Caco-2 (cell line): ENCODE results near the gene KRT25. TPM values are rescaled to one million over a fixed set of nuclear protein-coding genes. Genes with fewer than 3 reads are reported as not detected.
"Not testable (repeated sequence)": the region's sequence is repeated elsewhere in the genome, so short reads cannot be mapped to it uniquely, and the experiment has no call there.

ENCODE experiments used
- BruUV-seq: library from RNA; stranded (reverse); fragments of 400-500 nt; replicated peaks from 2 replicates; lab custom pipeline; 2021; lab: Mats Ljungman, UMichigan
- CTCF ChIA-PET: fragments of 300-600 bp; sonication (Branson Sonifier 250); formaldehyde crosslinking; loops from one replicate; lab custom pipeline; 2022; ENCODE audit warnings: antibody characterized with exemption; lab: Charles Lee
- POLR2A ChIA-PET: fragments of 300-600 bp; sonication (Branson Sonifier 250); formaldehyde crosslinking; loops from one replicate; lab custom pipeline; 2022; ENCODE audit warnings: antibody characterized with exemption; lab: Charles Lee
- DNase-seq, 2 experiments: peaks; one replicate each; pipeline versions ENCODE4 v3.0.0 to v3.0.0-alpha.2; 2020 to 2022
- H3K27me3 ChIP-seq: replicated peaks from 2 replicates; pipeline ENCODE4 v1.6.0; 2011; ENCODE audit warnings: low read length; ENCODE audit not compliant: control insufficient read depth, insufficient read depth
- H3K36me3 ChIP-seq: 2 replicates; pipeline ENCODE4 v1.5.1; 2011; ENCODE audit warnings: low read length; ENCODE audit not compliant: control insufficient read depth, insufficient read depth
- H3K4me1 ChIP-seq: fragments of 250-450 bp; sonication (Bioruptor Pico); 2 replicates; pipeline ENCODE4 v1.5.1; 2020; ENCODE audit warnings: mild to moderate bottlenecking
- H3K4me3 ChIP-seq: 2 replicates; pipeline ENCODE4 v1.5.1; 2011; ENCODE audit warnings: low read depth, mild to moderate bottlenecking, control low read depth, low read length
- H3K9me3 ChIP-seq: fragments of 250-450 bp; sonication (Bioruptor Pico); 2 replicates; pipeline ENCODE4 v1.5.1; 2020; ENCODE audit warnings: mild to moderate bottlenecking, moderate library complexity
- H3K27ac Mint-ChIP-seq: one replicate; pipeline ENCODE4 v1.8.0; 2022; ENCODE audit warnings: mixed read lengths; ENCODE audit not compliant: unreplicated experiment
- H3K27me3 Mint-ChIP-seq: one replicate; pipeline ENCODE4 v1.8.0; 2022; ENCODE audit warnings: mixed read lengths; ENCODE audit not compliant: insufficient read depth, unreplicated experiment
- H3K36me3 Mint-ChIP-seq: one replicate; pipeline ENCODE4 v1.8.0; 2022; ENCODE audit warnings: mild to moderate bottlenecking, mixed read lengths; ENCODE audit not compliant: insufficient read depth, unreplicated experiment
- H3K4me1 Mint-ChIP-seq: one replicate; pipeline ENCODE4 v1.8.0; 2022; ENCODE audit warnings: low read depth, mixed read lengths; ENCODE audit not compliant: unreplicated experiment
- H3K4me3 Mint-ChIP-seq: one replicate; pipeline ENCODE4 v1.8.0; 2022; ENCODE audit warnings: mild to moderate bottlenecking, moderate library complexity, mixed read lengths; ENCODE audit not compliant: unreplicated experiment
- H3K9me3 Mint-ChIP-seq: one replicate; pipeline ENCODE4 v1.8.0; 2022; ENCODE audit warnings: mixed read lengths; ENCODE audit not compliant: unreplicated experiment
- intact Hi-C: fragments of 100-400 bp; cut with micrococcal nuclease; formaldehyde crosslinking; loops from one replicate; pipeline ENCODE4 v1.10.0; 2022; ENCODE audit not compliant: unreplicated experiment
- total RNA-seq: library from RNA; stranded (reverse); gene quantifications from 2 replicates; pipeline ENCODE4 v1.2.3, GENCODE V29; 2022
- TF ChIP-seq, protein P1 (sequence below), 2 experiments: fragments of 200-600 bp in 1 of 2; IDR thresholded peaks; 1 replicate in 1 of 2; 2 replicates in 1 of 2; pipeline versions ENCODE4 v1.5.1 to v1.8.0; 2011 to 2022; ENCODE audit warnings: antibody characterized with exemption in 1 of 2, control low read depth in 1 of 2, inconsistent platforms in 1 of 2, low read depth in 1 of 2, low read length in 1 of 2, mild to moderate bottlenecking in 1 of 2, moderate library complexity in 1 of 2; ENCODE audit not compliant: insufficient read depth in 1 of 2, severe bottlenecking in 1 of 2, unreplicated experiment in 1 of 2

The KRT25 gene
- total RNA-seq, 1 experiment from 2014 or later, result not detected

DNA sequence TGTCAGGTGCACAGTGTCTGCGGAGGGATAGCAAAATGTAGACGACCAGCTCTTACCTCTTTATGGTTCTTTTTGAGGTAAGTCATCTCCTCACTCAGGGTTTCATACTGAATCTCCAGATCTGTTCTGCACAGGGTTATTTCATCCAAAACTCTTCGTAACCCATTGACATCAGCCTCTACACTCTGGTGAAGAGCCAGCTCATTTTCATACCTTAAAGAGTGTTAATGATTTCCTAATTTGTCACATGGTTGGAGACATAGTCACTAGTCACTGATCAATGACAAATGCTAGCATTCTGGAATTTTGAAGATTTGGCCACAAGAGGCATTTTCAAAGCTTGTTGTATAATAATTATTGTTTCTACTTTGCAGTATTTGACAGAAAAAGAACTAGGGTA is 1.3 kb downstream of the KRT25 start:
- Histone ChIP-seq H3K36me3 (no peaks in the 10 kb centered on the region), H3K27me3 (no peaks in the 10 kb centered on the region), H3K9me3 (peaks cover 4% of the 10 kb centered on the region), H3K4me1 (no peaks in the 10 kb centered on the region), H3K4me3 (no peak overlapping the region)
- no TSS peak for BruUV-seq
- no peak for DNase-seq
- POLR2A ChIA-PET, result interaction anchor here (0.6 kb wide), 1 partner anchor 775 kb away, joined by 3 read pairs; the partner anchor contains the start of gene KRT19
- Mint-ChIP-seq H3K27ac (no peak overlapping the region), H3K4me1 (no peaks in the 10 kb centered on the region), H3K9me3 (peaks cover 15% of the 10 kb centered on the region), H3K4me3 (no peak overlapping the region), H3K36me3 (no peaks in the 10 kb centered on the region), H3K27me3 (peaks cover 12% of the 10 kb centered on the region)
- TF ChIP-seq, protein P1, sequence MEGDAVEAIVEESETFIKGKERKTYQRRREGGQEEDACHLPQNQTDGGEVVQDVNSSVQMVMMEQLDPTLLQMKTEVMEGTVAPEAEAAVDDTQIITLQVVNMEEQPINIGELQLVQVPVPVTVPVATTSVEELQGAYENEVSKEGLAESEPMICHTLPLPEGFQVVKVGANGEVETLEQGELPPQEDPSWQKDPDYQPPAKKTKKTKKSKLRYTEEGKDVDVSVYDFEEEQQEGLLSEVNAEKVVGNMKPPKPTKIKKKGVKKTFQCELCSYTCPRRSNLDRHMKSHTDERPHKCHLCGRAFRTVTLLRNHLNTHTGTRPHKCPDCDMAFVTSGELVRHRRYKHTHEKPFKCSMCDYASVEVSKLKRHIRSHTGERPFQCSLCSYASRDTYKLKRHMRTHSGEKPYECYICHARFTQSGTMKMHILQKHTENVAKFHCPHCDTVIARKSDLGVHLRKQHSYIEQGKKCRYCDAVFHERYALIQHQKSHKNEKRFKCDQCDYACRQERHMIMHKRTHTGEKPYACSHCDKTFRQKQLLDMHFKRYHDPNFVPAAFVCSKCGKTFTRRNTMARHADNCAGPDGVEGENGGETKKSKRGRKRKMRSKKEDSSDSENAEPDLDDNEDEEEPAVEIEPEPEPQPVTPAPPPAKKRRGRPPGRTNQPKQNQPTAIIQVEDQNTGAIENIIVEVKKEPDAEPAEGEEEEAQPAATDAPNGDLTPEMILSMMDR (IDR thresholded peaks at IDR 0.05; ENCODE audit: insufficient read depth in 1 of 2, low read depth in 1 of 2, low read length in 1 of 2, severe bottlenecking in 1 of 2, unreplicated experiment in 1 of 2), result no peak
- intact Hi-C loops, result no loop called here
- CTCF ChIA-PET, result interaction anchor here (0.6 kb wide), 1 partner anchor 87 kb away, joined by 9 read pairs; no protein-coding TSS in a partner anchor

DNA sequence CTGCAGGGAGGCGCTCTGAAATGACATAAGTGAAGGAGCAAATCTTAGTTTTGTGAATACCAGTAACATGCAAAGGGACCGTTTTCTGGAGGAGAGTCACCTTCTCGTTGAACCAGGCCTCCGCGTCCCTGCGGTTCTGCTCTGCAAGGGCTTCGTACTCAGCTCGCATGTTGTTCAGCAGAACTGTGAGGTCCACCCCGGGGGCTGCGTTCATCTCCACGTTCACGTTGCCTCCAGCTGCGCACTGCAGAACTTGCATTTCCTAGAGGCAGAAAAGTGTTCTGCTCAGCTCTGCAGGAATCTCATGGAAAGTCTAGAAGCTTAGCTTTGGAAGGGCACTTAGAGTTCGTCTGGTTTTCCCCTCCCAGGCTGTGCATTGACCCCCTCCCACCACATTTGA is 4.1 kb downstream of the KRT25 start:
- no TSS peak for BruUV-seq
- H3K4me1 Mint-ChIP-seq, result no peaks in the 10 kb centered on the region
- ChIA-PET POLR2A (no interaction called here), CTCF (no interaction called here)
- no peaks in the 10 kb centered on the region for H3K36me3 Mint-ChIP-seq
- no peaks in the 10 kb centered on the region for H3K27me3 ChIP-seq
- H3K4me3 ChIP-seq, result no peak overlapping the region
- H3K9me3 ChIP-seq, result no peaks in the 10 kb centered on the region
- H3K4me1 ChIP-seq, result no peaks in the 10 kb centered on the region
- H3K4me3 Mint-ChIP-seq, result no peak overlapping the region
- no peaks in the 10 kb centered on the region for H3K9me3 Mint-ChIP-seq
- no peaks in the 10 kb centered on the region for H3K36me3 ChIP-seq
- peaks cover 8% of the 10 kb centered on the region for H3K27me3 Mint-ChIP-seq
- intact Hi-C loops, result no loop called here
- TF ChIP-seq, protein P1 (IDR thresholded peaks at IDR 0.05; ENCODE audit: insufficient read depth in 1 of 2, low read depth in 1 of 2, low read length in 1 of 2, severe bottlenecking in 1 of 2, unreplicated experiment in 1 of 2), result no peak
- H3K27ac Mint-ChIP-seq, result no peak overlapping the region
- DNase-seq, result no peak

DNA sequence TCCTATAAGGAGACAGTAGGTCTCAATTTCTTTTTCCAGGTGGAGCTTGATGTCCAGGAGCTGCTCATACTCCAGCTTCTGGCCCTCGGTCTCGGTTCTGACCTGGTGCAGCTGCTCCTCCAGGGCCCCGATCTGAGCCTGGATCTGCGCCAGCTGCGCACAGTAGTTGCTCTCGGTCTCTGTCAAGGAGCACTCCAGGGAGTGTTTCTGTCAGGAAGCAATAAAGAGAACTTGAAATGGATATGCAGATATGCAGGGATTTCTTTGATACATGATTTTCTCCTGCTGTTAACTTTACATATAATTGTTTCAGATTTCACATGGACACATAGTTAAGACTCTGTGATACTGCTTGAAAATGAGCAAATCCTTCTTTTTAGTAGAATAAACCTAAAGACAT is 4.7 kb downstream of the KRT25 start:
- intact Hi-C loops, result no loop called here
- Mint-ChIP-seq H3K27me3 (peaks cover 11% of the 10 kb centered on the region), H3K36me3 (no peaks in the 10 kb centered on the region), H3K4me3 (no peak overlapping the region), H3K9me3 (no peaks in the 10 kb centered on the region), H3K27ac (no peak overlapping the region), H3K4me1 (no peaks in the 10 kb centered on the region)
- Histone ChIP-seq H3K36me3 (no peaks in the 10 kb centered on the region), H3K4me3 (no peak overlapping the region), H3K4me1 (no peaks in the 10 kb centered on the region), H3K27me3 (no peaks in the 10 kb centered on the region), H3K9me3 (no peaks in the 10 kb centered on the region)
- ChIA-PET POLR2A (no interaction called here), CTCF (interaction anchor here (0.7 kb wide), 1 partner anchor 445 kb away, joined by 4 read pairs; no protein-coding TSS in a partner anchor)
- TF ChIP-seq, protein P1 (IDR thresholded peaks at IDR 0.05; ENCODE audit: insufficient read depth in 1 of 2, low read depth in 1 of 2, low read length in 1 of 2, severe bottlenecking in 1 of 2, unreplicated experiment in 1 of 2), result no peak
- BruUV-seq, result no TSS peak
- DNase-seq, result no peak

DNA sequence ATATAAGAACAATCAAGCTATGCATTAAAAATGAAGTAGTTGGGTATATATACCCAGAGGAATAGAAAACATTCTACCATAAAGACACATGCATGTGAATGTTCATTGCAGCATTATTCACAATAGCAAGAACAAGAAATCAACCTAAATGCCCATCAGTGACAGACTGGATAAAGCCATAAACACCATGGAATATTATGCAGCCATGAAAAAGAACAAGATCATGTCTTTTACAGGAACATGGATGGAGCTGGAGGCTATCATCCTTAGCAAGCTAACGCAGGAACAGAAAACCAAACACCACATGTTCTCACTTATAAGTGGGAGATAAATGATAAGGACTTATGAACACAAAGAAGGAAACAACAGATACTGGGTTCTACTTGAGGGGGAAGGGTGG is 6.5 kb downstream of the KRT25 start:
- H3K9me3 ChIP-seq, POLR2A ChIA-PET, BruUV-seq, H3K4me1 ChIP-seq, H3K4me1 Mint-ChIP-seq, H3K4me3 ChIP-seq, CTCF ChIA-PET, H3K36me3 ChIP-seq, intact Hi-C loops, H3K27me3 ChIP-seq, H3K27ac Mint-ChIP-seq, DNase-seq, H3K4me3 Mint-ChIP-seq, H3K36me3 Mint-ChIP-seq, H3K9me3 Mint-ChIP-seq: not testable (repeated sequence)
- H3K27me3 Mint-ChIP-seq, result peaks cover 15% of the 10 kb centered on the region
